Colon (tissue), 2 donors: ENCODE data around the gene SFXN5.
"Not testable (repeated sequence)": the region's sequence is repeated elsewhere in the genome, so short reads cannot be mapped to it uniquely, and the experiment has no call there.

Experiments
- FAIRE-seq: peaks from 2 replicates; lab custom pipeline; 2012; peaks lifted over from hg19 to GRCh38; lab: Jason Lieb, UNC
- donor health status: control.
- donor health status: control.

The SFXN5 gene

DNA sequence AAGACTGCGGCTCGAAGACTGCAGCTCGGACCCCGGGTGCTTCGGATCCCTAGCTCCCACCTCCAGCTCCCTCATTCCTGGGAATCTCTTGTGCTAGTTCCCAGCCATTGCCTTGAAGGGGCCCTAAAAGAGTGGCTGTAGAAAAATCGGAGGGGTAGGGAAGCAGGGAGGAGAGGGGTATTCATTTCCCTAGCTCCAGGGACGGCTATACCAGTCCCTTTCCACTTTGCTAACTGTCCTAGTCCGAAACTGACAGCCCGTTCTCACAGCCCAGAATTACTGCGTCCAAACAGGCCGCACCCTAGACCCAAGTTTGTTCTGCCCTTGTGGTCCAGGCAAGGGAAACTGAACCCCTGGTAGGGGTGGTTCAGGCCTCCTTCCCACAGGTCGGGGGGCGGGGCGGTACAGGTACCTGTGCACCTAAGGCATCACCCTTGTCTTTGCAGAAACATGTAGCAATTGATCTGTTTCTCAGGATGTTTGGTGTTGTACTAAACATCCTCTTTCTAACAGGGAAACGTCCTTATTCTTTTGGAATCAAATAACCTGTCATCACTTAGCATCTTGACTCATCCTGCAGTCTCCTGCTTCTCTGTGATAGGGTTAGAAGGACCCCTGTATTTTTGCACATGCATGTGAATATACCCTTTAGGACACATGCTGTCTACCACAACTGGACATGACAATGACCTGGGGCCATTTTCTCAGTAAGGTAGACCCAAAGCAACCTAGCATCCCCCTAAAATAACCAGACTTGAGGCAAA, 150.2 kb downstream of the SFXN5 start:
- no peak for FAIRE-seq

DNA sequence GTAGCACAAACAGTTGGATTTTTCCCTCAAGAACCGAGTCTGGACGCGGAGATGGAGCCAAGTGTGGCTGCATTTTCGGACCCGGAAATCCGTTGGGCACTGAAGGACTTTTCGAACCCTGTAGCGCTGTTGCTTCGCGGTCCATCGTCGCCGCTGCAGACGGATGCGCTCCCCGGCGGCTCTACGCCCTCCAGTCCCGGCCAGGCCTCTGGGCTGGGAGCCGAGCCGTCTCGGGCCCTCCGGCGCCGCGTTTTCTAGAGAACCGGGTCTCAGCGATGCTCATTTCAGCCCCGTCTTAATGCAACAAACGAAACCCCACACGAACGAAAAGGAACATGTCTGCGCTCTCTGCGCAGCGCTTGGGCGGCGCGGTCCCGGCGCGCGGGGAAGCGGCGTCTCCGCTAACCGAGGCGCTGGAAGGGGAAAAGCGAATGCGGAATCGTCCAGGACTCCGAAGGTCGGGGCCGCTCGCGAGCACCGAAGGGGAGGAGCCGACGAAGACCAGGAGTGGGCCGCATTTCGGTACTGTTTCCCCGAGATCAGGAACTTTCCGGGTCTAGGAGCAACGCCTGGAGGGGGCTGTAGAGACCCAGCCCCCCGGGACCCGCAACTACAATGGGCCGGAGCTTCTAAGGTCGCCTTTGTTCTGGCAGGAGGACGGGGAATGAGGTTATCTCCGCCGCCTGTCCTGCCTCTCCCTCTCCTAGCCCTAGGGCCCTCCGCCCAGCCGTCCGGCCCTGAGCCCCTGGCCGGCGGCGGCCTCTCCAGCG, 151.0 kb downstream of the SFXN5 start:
- no peak for FAIRE-seq

DNA sequence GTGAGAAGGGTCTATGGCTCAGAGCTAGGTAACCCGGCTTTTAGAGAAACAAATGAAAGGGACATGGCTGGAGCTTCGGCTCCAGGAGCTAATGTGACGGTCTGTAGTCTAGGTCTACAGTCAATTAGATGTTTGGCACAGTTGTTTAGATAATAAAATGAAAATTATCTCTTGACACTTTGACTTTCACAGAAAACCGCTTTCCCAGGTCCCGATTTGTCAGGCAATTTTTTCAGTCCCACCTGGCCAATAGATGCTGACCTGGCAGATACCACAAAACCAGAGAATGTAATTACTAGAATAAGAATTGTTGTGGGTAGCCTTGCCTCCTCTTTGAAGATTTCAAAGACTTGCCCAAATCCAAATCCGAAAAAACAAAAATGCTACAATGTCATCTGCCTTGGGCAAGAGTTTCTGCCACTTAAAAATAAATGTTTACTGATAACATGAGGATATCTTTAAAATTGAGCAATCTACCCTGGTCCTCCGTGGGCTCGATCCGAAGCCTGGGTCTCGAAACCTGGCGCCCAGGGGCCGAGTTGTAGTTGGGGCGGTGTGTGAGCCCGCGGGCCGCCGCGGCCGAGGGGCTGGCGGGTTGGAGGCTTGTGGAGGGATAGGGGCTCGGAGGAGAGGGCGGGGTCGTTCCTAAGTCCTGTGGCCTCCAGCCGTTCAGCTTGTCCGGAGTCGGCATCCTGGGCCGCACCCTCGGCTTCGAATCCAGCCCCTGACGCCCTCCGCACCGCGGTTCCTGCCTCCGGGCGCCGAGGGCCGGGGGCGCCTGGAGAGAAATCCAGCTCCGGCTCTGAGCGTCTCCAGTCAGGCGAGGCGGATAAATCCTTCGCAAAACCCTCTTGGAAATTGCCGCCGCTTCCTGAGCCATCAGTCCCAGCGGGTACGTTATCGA, 151.8 kb downstream of the SFXN5 start:
- FAIRE-seq, result no peak

DNA sequence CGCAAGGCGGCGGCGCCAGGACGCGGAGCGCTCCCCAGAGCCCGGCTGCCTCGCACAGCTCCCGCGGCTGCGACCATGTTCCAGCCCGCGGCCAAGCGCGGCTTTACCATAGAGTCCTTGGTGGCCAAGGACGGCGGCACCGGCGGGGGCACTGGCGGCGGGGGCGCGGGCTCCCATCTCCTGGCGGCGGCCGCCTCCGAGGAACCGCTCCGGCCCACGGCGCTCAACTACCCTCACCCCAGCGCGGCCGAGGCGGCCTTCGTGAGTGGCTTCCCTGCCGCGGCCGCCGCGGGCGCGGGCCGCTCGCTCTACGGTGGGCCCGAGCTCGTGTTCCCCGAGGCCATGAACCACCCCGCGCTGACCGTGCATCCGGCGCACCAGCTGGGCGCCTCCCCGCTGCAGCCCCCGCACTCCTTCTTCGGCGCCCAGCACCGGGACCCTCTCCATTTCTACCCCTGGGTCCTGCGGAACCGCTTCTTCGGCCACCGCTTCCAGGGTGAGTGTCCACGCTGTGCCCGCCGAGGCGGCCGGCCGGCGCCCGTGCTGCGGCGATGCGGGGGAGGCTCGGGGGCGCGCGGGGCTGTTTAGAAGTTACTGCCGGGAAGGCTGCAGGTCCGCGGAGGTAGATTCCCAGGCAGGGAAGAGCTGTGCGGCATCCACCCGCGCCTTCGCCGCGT, 153.5 kb downstream of the SFXN5 start:
- no peak for FAIRE-seq

DNA sequence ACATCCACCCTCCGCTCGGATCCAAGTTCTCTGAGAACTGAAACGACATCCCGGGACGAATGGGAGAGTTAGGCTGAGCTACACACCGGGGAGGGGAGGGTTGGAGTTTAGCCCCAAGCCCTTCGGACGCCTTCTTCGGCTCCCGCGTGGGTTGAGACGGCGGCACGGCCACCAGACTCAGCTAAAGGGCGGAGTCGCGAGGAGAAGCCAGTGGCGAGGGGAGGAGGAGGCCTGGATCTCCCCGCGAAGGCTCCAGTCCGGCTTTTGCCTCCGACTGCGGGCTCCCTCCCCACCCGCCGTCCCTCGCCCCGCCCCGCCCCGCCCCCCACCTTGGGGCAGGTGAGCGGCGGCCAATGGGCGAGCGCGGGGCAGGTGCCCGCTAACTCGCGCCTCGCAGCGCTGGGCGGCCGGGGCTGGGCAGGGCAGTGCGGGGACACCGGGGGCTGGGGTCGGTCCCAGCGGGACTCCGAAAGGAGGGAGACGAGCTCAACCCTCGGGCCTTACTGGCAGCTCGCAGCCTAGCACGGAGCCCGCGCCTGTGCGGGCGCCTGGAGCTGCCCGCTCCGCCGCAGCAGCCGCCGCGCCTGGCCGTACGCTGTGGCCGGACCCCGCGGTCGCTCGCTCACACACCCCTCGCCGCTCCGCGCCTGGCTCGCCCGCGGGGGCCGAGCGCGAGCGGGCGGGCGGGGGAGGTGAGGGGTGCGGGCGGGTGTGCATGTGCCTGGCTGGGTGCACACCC, 154.2 kb downstream of the SFXN5 start, which contains the start of gene EMX1:
EMX1 (plus strand) TSS at position 382 of the 739 bp plus-strand sequence; CDS start at position 716, 334 bp downstream.
- FAIRE-seq, result no peak

DNA sequence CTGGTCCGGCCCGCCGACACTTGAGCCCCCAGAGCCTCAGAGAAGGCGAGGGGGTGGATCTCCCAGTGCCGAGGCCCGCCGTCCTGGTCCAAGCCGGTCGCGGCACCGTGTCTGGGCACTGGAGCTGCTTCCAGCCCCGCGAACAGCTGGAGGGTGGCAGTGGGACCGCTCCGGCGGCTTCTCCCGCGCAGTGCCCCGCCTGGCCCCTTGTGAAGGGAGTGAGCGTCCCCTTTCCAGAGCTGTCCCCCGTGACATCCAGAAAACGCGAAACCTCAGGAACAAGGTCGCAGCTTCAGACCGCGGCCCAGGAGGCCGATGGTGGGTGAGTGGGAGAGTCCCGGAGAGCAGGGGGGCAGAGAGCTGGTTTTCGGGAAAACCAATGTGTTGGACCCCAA, 154.8 kb downstream of the SFXN5 start:
- FAIRE-seq, result no peak

DNA sequence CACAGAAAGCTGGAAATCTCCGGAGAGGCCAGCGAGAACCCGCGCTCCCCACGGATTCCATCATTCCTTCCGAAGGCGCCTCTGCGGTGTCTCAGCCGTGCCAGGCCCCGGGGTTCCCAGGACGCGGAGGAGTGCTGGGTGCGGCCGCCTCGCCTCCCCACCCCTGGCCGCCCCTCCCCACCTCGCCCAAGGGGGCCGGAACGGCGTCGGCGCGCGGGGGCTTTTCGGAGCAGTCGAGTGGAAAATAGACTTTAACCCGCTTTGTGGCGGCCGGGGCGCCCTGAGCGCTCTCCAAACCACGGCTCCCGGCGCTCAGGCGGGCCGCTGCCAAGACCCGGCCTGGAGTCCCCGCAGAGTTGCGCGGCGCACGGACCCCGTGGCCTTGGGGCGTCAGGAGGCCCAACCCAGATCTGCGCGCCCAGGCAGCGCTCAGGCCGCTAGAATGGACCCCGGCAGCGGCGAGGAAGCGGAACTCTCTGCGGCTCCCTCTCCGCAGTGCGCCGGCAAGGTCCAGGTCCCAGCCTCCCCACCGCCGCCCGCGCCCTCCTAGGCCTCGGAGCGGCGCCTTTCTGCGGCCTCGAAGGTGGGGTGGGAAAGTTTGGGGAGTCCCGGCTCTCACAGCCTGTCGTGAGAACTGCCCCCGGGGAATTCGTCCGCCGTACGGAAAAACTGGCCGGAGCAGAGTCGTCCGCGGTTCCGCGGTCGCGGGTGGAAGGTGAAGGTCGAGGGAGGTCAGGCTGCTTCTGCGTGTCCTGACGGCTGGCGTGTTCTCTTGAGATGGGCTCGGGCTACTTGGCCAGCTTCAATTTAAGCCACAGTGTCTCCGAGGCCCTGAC, 155.4 kb downstream of the SFXN5 start:
- no peak for FAIRE-seq

DNA sequence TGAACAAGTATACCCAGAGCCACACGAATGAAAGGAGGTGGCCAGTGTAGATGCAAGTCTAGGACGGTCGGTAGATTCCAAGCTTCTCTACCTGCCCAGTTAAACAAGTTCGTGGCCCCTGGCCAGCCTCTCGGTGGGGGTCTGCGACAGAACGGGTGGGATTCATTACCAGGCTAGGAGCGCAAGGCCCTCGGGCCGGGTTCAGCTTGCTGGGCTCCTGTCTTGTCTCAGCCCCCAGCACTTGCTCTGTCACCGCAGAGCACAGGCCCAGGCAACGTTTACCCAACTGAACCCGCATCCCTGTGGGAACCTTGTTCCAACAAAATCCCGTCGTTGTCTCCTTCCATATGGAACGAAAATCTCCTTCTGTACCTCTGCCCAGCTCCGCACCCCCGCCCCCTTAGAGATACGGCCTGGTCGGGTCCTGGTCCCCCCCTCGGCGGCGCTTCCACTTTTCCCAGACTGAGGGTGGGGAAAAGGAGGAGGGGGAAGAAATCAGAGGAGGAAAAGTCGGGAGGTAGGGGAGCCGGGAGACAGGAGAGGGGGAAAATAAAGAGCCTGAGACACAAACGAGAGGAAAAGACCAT, 156.1 kb downstream of the SFXN5 start:
- FAIRE-seq, result no peak

DNA sequence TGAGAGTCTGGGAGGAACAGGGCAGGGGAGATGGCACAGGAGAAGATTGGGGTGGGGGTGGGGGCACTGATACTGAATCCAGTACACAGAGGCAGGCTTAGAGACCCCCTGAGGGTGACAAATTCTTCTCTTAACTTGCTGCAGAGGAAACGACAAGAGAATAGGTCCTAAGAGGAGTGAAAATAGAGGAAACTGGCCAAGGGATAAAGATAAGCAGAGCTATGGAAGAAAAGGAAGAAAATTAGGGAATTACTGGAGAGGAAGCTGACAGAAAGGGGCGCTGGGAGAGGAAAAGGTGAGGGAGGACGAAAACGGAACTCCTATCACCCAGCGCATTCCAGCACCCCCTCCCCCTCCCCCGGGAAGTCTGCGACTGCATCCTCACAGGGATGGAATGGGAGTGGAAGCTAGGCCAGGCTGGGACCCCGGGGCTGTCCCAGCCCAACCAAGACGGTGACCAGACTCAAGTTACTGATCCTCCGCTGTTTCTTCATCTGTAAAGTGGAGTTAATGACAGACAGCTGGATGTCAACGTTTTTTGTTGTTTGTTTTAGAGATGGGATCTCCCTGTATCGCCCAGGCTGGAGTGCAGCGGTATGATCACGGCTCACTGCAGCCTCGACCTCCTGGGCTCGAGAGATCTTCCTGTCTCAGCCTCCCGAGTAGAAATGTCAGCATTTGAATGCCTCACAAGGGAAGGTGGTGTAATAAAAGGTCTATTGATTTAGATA, 156.8 kb downstream of the SFXN5 start:
- FAIRE-seq, result no peak

DNA sequence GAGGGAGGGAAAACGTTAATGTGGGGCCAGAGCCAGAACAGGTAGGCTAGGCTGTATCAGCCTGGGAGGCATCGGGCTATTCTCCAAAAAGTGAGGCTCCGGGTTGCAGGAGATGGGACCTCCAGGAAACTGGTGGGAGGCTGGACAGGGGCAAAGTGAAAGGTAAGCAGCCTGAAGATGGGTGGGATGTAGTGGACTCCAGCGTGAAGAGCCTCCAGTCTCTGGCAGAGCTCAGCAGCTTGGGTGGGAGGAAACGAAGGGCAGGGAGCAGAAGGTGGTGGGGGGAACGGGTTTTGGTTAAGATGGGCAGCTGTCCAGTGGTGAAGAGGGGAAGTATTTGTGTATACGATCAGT, 157.3 kb downstream of the SFXN5 start:
- no peak for FAIRE-seq

DNA sequence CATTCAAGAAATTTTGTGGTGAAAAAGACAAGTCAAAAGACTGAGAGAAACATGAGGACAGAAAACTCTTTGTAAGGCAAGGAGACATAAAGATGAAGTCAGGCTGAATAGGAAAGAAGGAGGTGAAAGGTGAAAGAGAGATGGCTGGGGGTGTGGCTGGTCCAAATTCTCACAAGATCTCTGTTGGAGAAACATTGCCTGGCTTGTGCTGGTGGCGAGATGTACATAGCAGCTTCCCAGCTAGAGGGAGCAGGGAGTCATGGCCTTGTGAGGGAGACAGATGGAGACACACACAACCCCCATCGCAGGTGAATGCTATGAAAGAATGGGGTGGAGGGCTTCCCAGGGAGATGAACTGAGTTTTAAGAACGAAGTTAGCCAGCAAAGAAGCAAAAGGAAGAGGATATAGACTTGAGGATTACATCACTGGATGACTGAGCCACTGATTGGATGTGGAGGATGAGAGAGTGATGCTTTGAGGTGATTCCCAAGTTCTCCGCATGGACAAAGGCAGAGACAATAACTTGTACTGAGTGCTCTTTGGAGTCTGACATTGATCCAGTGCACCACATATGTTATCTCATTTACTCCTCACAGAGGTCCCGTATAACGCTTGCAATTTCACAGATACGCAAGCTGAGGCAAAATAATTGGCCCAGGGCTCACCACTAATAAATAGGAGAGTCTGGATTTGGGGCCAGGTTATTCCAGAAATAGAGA, 157.9 kb downstream of the SFXN5 start:
- no peak for FAIRE-seq

DNA sequence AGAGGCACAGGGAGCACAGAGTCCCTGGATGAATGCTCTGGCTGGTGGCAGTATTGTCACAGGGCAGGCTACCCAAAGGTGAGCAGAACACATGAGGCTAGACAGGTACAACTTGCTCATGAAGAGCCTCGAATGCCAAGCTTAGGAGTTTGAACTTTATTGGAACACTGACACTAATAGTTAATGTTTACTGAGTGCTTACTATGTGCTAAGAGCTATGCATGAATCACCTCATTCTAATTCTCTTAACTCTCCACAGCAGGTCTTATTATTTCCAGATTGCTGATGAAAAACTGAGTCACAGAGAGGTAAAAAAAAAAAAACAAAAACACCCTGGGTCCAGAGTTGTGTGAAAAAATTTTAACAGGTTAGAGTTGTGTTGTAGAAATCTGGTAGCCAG, 160.3 kb downstream of the SFXN5 start:
- no peak for FAIRE-seq

DNA sequence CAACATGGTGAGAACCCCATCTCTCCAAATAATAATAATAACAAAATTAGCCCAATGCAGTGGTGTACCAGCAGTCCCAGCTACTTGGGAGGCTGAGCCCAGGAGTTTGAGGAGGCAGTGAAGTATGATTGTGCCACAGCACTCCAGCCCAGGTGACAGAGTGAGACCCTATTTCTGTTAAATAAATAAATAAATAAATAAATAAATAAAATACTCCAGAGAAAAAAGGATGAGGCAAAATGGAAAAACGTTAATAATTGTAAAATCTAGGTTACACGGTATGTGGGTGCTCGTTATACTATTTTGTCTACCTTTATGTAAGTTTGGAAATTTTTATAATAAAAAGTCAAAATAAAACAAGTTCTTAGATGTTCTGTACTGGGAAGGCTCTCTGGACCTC, 162.8 kb downstream of the SFXN5 start:
- FAIRE-seq, result no peak

DNA sequence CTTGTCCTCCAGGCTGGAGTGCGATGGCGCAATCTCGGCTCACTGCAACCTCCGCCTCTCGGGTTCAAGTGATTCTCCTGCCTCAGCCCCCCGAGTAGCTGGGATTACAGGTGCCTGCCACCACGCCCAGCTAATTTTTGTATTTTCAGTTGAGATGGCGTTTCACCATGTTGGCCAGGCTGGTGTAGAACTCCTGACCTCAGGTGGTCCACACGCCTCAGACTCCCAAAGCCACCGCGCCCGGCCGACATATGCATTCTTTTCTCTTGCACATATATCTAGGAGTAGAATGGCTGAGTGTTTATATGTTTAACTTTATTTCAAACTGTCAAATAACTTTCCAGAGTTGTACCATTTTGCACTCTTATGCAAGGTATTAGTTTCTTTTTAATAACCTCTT, 164.1 kb downstream of the SFXN5 start:
- not testable (repeated sequence) for FAIRE-seq

DNA sequence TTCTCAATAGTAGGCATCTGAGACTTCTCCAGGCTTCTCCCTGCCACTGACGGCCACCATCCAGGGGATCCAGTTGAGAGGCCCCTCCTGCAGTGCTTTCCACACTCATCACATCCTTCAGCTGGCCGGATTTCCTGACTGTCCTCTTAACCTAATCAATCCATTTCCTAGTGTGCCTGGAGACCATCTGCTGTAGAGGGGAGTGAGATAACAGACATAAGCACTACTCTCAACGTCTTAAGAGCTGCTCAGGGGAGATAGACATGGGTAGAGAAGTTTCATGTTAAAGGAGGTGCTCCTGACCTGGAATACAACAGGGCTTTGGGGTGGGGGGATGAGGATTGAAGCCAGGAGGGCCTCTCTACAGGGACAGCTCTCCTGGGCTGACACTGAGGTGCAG, 170.1 kb downstream of the SFXN5 start:
- FAIRE-seq, result no peak

DNA sequence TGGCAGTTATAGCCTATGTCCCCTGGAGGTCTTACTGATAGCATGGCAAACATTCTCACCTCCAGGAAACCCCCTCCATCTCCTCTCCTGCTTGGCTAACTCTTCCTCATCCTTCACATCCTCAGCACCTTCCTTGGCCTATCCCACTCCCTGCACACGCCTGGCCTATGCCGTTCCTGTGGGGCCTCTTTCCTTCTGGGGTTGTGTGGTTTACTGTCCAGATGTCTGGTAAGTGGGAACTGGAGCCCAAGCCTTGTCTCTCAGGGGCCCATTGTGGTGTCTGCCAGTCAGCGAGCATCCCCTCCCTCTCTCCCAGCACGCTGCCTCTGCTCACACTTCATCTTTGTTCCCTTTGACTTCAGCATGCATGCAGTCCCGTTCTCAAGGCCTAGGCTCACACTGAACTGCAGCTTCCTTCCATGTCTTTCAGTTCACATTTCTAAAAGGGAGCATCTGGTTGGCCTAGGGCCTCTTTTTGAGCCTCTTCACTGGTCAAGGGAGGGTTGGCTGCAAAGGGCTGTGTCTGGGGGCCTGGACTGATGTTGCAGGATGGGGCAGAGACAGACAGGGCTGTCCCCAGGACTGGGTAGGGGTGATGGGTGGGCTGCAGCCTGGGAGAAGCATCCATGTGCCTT, 171.2 kb downstream of the SFXN5 start:
- no peak for FAIRE-seq

DNA sequence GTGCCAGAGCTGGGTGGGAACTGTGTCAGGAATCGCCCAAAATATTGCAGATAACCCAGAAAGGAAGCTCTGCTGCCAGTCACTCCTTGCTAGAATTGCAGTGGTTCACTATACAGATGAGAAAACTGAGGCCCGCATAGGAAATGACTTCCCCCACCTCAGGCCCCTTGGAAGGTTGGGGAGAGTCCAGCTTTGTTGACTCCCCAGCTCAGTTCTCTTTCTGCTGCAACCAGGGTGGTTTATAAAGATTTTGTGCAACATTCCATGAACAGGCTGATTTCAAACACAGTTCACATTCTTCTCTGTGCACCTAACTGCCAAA, 173.0 kb downstream of the SFXN5 start:
- FAIRE-seq, result no peak
